Peyer's patch (tissue), 4 donors: ENCODE data around the gene CHP2.

Source experiments
- POLR2A ChIP-seq, 2 donors: fragments of 450-650 bp; IDR thresholded peaks; one replicate each; pipeline ENCODE4 v1.5.1; 2017; ENCODE audit warnings: antibody characterized with exemption in 2 of 2, mild to moderate bottlenecking in 2 of 2, moderate library complexity in 2 of 2
- TF ChIP-seq, protein P1 (sequence below), 6 experiments: fragments of 450-650 bp in 4 of 6; fragments of 200-600 bp in 2 of 6; sonication (generic) in 1 of 6; IDR thresholded peaks; one replicate each; pipeline ENCODE4 v1.5.1; 2017 to 2019; ENCODE audit warnings: antibody characterized with exemption in 6 of 6, mild to moderate bottlenecking in 3 of 6, moderate library complexity in 1 of 6

- TF ChIP-seq POLR2A (IDR thresholded peaks at IDR 0.05), result no peak
- TF ChIP-seq, protein P1, sequence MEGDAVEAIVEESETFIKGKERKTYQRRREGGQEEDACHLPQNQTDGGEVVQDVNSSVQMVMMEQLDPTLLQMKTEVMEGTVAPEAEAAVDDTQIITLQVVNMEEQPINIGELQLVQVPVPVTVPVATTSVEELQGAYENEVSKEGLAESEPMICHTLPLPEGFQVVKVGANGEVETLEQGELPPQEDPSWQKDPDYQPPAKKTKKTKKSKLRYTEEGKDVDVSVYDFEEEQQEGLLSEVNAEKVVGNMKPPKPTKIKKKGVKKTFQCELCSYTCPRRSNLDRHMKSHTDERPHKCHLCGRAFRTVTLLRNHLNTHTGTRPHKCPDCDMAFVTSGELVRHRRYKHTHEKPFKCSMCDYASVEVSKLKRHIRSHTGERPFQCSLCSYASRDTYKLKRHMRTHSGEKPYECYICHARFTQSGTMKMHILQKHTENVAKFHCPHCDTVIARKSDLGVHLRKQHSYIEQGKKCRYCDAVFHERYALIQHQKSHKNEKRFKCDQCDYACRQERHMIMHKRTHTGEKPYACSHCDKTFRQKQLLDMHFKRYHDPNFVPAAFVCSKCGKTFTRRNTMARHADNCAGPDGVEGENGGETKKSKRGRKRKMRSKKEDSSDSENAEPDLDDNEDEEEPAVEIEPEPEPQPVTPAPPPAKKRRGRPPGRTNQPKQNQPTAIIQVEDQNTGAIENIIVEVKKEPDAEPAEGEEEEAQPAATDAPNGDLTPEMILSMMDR (IDR thresholded peaks at IDR 0.05), result no peak
Measured at GRCh38 chr16:23784811-23785447, 30.1 kb downstream of the CHP2 start.
